Medulla oblongata (tissue), 1 donor: Measurements from ENCODE around the gene LITAF.
"Not testable (repeated sequence)": the region's sequence is repeated elsewhere in the genome, so short reads cannot be mapped to it uniquely, and the experiment has no call there.

ENCODE experiments used
- DNase-seq: peaks from one replicate; pipeline ENCODE4 v3.0.0-alpha.2; 2015; ENCODE audit errors: extremely low spot score

LITAF gene

DNA sequence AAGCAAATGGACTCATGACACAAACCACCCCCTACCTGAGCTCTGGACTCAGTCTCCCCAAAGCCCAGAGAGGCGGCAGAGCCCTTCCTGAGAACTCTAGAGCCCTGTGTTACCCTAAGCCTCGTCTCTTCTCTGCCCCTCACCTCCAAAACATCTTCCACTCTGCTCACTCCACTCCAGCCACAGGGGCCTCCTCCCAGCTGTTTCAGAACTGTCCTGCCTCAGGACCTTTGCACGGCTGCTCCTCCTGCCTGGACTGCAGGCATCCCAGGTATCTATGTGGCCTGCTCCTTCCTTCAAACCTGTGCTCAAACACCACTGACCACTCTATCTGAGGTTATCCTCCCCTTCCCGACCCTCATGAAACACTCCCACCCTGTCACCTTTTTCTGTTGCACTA lies 12.9 kb upstream of the LITAF start:
- no peak for DNase-seq

GRCh38 chr16:11597235-11598095 lies 10.7 kb upstream of the LITAF start:
- no peak for DNase-seq

GRCh38 chr16:11596572-11597226 lies 10.0 kb upstream of the LITAF start:
- no peak for DNase-seq

DNA sequence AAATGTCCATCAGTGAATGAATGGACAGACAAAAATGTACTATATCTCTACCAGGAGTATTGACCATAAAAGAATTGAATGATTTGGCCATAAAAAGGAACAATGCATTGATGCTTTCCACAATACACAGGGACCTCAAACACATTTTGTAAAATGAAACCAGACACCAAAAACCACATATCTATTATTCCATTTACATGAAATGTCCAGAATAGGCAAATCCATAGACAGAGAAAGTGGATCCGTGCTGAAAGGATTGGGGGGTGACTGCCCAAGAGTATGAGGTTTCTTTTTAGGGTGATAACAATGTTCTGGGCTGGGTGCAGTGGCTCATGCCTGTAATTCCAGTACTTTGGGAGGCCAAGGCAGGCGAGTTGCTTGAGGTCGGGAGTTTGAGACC lies 6.9 kb upstream of the LITAF start:
- DNase-seq = no peak

DNA sequence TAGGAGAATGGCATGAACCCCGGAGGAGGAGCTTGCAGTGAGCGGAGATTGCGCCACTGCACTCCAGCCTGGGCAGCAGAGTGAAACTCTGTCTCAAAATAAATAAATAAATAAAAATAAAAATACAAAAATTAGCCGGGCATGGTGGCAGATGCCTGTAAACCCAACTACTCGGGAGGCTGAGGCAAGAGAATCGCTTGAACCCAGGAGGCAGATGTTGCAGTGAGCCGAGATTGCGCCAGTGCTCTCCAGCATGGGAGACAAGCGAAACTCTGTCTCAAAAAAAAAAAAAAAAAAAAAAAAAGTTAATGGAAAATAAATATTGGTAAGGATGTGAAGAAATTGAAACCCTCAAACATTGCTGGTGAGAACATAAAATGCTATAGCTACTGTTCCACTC lies 6.4 kb upstream of the LITAF start:
- not testable (repeated sequence) for DNase-seq

DNA sequence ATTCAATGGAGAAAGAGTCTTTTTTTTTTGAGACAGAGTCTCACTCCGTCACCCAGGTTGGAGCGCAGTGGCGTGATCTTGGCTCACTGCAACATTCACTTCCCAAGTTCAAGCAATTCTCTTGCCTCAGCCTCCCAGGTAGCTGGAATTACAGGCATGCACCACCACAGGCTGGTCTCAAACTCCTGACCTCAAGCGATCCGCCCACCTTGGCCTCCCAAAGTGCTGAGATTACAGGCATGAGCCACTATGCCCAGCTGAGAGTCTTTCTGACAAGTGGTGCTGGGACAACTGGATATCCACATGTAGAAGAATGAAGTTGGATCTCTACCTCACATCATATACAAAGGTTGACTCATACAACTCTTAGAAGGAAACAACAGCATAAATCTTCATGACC lies 4.9 kb upstream of the LITAF start:
- DNase-seq = not testable (repeated sequence)

DNA sequence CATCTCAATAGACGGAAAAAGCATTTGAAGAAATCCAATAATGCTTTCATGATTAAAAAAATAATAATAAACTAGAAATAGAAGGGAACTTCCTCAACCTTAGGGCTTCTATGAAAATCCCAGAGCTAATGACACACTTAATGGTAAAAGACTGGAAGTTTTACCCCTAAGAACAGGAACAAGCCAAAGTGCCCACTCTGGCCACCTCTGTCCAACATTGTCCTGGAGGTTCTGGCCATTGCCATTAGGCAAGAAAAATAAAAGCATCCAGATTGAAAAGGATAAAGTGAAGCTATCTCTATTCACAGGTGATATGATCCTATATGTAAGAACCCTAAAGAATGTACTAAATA lies 2.5 kb upstream of the LITAF start:
- no peak for DNase-seq

- no peak for DNase-seq
Measured at GRCh38 chr16:11588321-11589197, 1.8 kb upstream of the LITAF start.

DNA sequence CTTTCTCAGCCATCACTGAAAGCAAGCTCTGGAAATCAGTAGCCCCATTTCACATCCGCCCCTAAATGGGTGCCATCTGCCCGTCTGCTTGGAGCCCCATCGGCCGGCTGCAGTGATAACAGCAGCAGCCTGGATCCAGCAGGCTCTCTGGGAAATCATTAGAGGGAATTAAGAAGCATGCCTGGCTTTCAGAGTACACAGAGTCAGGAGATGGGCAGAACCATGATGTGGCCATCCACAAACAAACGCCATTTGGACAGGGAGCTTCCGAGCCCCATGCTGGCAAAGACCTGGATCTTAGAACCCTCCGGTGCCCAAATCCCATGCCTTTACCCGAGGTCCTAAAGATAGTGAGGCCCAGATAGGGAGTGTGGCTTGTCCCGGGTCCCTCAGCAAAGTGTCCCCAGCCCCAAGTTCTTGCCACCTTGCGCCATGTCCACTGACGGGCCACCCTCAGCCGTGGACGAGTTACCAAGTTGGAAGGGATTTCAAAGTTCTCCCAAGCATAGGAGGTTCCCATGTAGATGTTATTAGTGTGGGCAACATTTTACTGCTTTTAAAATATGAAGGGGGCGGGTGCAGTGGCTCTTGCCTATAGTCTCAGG lies 1.0 kb upstream of the LITAF start:
- no peak for DNase-seq

- no peak for DNase-seq
Measured at GRCh38 chr16:11586378-11586855, 302 bp downstream of the LITAF start.

DNA sequence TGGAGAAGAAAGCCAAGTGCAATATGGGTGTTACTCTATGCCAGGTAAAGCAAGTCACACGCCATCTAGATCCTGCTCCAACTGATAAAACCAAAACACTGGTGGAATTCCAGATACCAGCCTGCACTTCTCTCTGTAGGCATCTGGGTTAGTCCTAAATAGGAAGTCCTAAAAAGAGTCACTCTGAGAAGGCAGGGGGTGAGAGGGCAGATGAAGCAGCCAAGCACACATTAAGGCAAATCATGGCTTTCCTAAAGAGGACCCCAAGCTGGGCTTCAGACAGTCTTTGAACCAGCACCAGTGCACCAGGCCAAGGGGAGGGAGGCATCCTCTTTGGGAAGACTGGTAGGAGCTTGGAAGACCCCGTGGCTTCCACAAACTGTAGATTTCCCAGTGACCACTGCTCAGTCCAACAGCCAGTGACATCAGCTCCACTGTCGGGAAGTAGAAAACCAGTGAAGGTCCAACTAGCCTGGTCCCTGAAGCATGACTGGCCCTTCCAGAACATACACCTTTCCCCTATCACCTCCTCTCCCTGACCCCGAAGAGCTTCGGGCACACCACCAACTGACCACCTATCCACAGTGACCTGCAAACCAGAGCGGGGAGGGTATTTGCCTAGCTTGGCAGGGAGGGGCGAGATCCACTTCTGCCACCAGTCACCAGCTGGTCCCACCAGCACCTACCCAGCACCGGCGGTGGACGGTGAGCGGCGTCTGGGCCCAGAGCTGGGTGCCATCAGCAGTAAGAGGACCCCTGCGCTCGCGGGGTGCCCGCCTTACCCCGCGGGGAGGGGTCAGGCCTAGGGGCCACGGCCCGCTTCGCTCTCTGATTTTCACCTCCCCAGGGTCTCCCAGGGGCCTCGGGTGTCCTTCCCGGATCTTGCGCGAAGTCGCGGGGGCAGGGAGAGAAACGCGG lies 1.0 kb downstream of the LITAF start:
- DNase-seq = peak; percentile 64

DNA sequence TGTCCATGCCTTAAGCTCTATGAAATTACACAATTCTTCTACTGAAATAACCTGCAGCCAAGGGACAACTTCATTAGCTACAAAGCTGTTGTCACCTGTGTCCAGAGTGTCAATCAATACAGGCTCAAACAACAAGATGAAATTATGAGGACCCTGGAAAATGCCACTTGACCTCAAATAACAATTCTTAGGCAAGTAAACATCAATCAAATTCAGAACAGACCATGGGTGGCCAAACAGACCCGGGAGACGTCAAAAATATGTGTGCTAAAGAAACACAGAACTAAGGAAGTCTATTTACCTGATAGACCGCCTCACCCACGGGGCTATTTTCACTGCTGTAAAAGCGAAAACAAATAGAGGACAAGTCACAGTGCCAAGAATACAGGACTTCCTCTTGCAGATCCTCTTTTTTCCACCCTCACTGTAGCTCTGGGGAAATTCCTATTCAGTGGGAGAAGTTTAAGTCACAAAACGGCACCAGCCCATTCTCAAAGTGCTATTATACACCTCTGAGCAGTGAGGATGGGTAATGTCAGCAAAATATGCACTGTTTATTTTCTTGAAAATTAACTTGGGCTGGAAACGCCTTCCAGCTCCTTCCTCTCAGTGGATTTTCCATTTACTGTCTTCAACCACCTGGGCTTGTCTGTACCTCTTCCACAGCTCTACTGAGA lies 2.7 kb downstream of the LITAF start:
- peak; percentile 79 for DNase-seq

DNA sequence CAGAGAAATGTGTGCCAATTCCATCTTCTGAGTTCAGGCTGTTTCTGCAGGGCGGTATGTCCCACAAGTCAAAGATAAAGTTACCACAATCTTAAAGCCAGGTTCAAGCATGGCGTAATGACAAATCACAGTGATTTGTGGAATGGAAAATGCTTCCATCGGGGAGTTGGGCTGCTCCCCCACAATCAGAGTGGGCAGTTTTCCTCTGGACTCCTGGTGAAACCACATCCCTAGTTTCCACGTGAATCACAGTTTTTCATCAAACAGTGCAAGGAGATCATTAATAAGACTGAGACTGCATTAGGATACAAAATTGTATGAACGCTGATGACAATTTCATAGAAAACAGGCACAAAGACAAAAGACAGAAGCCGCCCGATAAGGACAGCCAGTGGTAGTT lies 3.6 kb downstream of the LITAF start:
- no peak for DNase-seq

- no peak for DNase-seq
Measured at GRCh38 chr16:11582157-11582814, 4.4 kb downstream of the LITAF start.

DNA sequence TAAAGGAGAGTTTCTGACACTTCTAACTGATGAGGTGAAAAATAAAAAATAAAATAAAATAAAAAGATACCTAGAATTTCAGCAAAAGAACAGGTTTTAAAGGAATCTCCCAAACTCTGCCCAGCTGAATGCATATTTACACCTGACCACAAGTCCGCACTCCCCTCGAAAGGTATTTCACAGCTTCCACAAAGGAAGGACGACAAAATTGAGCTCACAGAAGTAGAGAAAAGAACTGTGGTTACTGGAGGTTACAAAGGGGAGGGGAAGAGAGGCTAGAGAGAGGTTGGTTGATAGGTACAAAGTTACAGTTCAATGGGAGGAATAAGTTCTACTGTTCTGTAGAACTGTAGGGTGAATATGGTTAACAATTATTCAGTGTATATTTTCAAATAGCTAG lies 5.0 kb downstream of the LITAF start:
- DNase-seq = no peak

DNA sequence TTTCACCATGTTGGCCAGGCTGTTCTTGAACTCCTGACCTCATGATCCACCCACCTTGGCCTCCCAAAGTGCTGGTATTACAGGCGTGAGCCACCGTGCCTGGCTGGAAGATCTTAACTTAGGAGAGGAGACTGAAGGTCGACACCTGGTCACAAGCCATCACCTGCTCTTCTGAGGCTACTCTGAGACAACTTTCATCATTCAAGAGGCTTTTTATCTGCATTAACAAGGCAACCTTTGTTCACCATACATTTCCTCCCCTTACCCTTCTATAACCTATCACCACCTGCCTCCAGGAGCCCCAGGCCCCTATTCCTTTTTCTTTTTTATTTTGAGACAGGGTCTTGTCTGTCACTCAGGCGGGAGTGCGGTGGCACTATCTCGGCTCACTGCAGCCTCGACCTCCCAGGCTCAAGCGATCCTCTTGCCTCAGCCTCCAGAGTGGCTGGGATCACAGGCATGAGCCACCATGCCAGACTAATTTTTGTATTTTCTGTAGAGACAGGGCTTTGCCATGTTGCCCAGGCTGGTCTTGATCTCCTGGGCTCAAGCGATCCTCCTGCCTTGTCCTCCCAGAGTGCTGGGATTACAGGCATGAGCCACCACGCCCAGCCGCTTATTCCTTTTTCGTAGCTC lies 6.2 kb downstream of the LITAF start:
- no peak for DNase-seq

- not testable (repeated sequence) for DNase-seq
Measured at GRCh38 chr16:11577290-11577660, 9.4 kb downstream of the LITAF start.

GRCh38 chr16:11576427-11577289 lies 10.1 kb downstream of the LITAF start:
- DNase-seq = peak; percentile 85
